Panc1 (cell line): ENCODE measurements around the gene TFPI2.

Experiments used
- POLR2AphosphoS5 ChIP-seq: IDR thresholded peaks from 2 replicates; pipeline ENCODE4 v1.6.1; 2012; ENCODE audit warnings: mild to moderate bottlenecking, low read depth, low read length, moderate library complexity
- TF ChIP-seq, protein P1 (sequence below): fragments of 450-650 bp; IDR thresholded peaks from 2 replicates; pipeline ENCODE4 v1.5.1; 2017; ENCODE audit warnings: mild to moderate bottlenecking

DNA sequence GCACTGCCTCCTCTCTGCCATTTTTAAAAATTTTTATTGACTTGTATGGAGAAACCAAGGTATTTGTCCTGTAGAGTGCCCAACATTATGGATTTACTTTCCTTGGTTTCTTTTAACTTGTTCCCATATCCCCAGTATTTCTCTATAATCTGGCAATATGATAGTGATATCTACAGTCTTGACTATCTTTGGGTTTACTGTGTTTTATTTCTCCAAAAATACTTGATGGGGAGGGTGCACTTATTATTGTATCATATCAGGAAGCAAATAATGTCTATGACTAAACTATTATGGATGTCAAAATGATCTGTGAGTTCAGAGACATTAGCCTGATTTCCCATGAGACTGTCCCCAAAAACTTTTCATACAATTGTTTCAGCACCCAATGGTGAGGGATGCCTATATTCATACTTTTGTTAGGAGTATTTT, 6.6 kb downstream of the TFPI2 start:
- no peak for TF ChIP-seq POLR2AphosphoS5
- TF ChIP-seq, protein P1, sequence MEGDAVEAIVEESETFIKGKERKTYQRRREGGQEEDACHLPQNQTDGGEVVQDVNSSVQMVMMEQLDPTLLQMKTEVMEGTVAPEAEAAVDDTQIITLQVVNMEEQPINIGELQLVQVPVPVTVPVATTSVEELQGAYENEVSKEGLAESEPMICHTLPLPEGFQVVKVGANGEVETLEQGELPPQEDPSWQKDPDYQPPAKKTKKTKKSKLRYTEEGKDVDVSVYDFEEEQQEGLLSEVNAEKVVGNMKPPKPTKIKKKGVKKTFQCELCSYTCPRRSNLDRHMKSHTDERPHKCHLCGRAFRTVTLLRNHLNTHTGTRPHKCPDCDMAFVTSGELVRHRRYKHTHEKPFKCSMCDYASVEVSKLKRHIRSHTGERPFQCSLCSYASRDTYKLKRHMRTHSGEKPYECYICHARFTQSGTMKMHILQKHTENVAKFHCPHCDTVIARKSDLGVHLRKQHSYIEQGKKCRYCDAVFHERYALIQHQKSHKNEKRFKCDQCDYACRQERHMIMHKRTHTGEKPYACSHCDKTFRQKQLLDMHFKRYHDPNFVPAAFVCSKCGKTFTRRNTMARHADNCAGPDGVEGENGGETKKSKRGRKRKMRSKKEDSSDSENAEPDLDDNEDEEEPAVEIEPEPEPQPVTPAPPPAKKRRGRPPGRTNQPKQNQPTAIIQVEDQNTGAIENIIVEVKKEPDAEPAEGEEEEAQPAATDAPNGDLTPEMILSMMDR, result no peak
